ENCODE measurements around the gene MCRIP1. TPM values are rescaled to one million over a fixed set of nuclear protein-coding genes. Genes with fewer than 3 reads are reported as not detected.

The MCRIP1 gene
- total RNA-seq, 1 experiment from 2014 or later = 35.6 TPM

GRCh38 chr17:81867170-81867990 lies 34.3 kb upstream of the MCRIP1 start:
- Mint-ChIP-seq H3K4me3 (ENCODE audit: unreplicated experiment) (no peak overlapping the region), H3K27me3 (ENCODE audit: insufficient read depth, unreplicated experiment) (no peaks in the 10 kb centered on the region), H3K27ac (ENCODE audit: low read depth, unreplicated experiment) (peak overlapping the region; percentile 28), H3K4me1 (ENCODE audit: insufficient read depth, unreplicated experiment) (peaks cover 31% of the 10 kb centered on the region), H3K9me3 (ENCODE audit: unreplicated experiment) (no peaks in the 10 kb centered on the region), H3K36me3 (ENCODE audit: insufficient read depth, unreplicated experiment) (peaks cover 91% of the 10 kb centered on the region)
- peak; percentile 55 for DNase-seq (ENCODE audit: unreplicated experiment)
- no TSS peak for BruUV-seq (replicated peaks)
- ChIA-PET CTCF (interaction anchor here (0.5 kb wide), 1 partner anchor 14 kb away, joined by 4 read pairs; no protein-coding TSS in a partner anchor), POLR2A (interaction anchor here (0.7 to 2.1 kb wide), 15 partner anchors 12 to 164 kb away, joined by 3 to 21 read pairs (median 4); partner anchors contain the start of genes MCRIP1 and MRPL12)
- intact Hi-C loops (cut with micrococcal nuclease) = loop anchor here (10.0 kb wide), 1 partner anchor 47 kb away; the partner anchor contains the start of genes PCYT2 and SIRT7
- no peak for TF ChIP-seq CTCF (IDR thresholded peaks at IDR 0.05; ENCODE audit: unreplicated experiment)

DNA sequence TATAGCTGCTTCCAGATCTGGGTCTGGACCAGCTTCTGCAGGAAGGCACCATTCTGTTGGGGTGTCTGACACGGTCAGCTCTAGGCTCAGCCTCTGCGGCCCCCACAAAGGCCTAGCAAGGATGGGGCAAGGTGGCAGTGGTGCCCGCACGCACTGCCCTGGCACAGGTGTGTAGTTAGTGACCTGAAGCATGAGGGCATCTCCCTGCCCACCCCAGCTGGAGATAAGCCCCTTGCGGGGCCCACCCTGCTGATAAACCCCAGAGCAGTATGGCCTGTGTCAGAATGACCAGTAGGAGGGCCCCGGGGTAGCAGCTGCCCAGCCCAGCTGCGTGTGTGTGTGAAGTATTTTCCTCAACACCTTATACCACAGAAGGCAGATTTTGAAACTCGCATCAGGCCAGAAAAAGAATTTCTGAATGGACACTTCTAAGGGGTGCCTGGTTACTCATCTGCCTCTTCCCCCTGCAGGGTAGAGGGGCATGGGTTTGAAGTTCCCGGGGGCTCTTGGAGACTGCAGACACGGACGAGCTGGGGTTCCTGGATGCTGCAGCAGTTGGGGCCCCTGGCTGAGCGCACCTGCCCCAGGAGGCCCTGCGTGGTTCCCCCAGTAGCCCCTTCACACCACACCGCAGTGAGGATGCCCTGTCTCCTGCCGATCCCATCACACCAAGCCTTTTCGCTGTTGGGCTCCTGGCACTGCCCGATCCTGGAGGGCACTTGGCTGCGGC lies 33.5 kb upstream of the MCRIP1 start:
- Mint-ChIP-seq H3K4me3 (ENCODE audit: unreplicated experiment) (no peak overlapping the region), H3K27ac (ENCODE audit: low read depth, unreplicated experiment) (no peak overlapping the region), H3K9me3 (ENCODE audit: unreplicated experiment) (no peaks in the 10 kb centered on the region), H3K36me3 (ENCODE audit: insufficient read depth, unreplicated experiment) (peaks cover 87% of the 10 kb centered on the region), H3K27me3 (ENCODE audit: insufficient read depth, unreplicated experiment) (no peaks in the 10 kb centered on the region), H3K4me1 (ENCODE audit: insufficient read depth, unreplicated experiment) (peaks cover 31% of the 10 kb centered on the region)
- no peak for TF ChIP-seq CTCF (IDR thresholded peaks at IDR 0.05; ENCODE audit: unreplicated experiment)
- ChIA-PET POLR2A (interaction anchor here (0.8 to 2.1 kb wide), 15 partner anchors 9 to 163 kb away, joined by 3 to 21 read pairs (median 4); partner anchors contain the start of genes MCRIP1 and MRPL12), CTCF (interaction anchor here (0.5 kb wide), 1 partner anchor 198 kb away, joined by 8 read pairs; no protein-coding TSS in a partner anchor)
- intact Hi-C loops (cut with micrococcal nuclease) = loop anchor here (10.0 kb wide), 1 partner anchor 48 kb away; the partner anchor contains the start of genes PCYT2 and SIRT7
- DNase-seq (ENCODE audit: unreplicated experiment) = no peak
- BruUV-seq (replicated peaks) = no TSS peak

- BruUV-seq (replicated peaks) = no TSS peak
- peaks cover 31% of the 10 kb centered on the region for H3K4me1 Mint-ChIP-seq (ENCODE audit: insufficient read depth, unreplicated experiment)
- no peaks in the 10 kb centered on the region for H3K27me3 Mint-ChIP-seq (ENCODE audit: insufficient read depth, unreplicated experiment)
- no peak overlapping the region for H3K4me3 Mint-ChIP-seq (ENCODE audit: unreplicated experiment)
- intact Hi-C loops (cut with micrococcal nuclease) = loop anchor here (10.0 kb wide), 1 partner anchor 49 kb away; the partner anchor contains the start of genes PCYT2 and SIRT7
- DNase-seq (ENCODE audit: unreplicated experiment) = peak; percentile 57
- no peaks in the 10 kb centered on the region for H3K9me3 Mint-ChIP-seq (ENCODE audit: unreplicated experiment)
- ChIA-PET POLR2A (interaction anchor here (0.7 to 2.1 kb wide), 11 partner anchors 9 to 182 kb away, joined by 3 to 21 read pairs (median 4); partner anchors contain the start of genes ARL16, HGS and MCRIP1), CTCF (interaction anchor here (0.5 to 0.7 kb wide), 2 partner anchors 133 to 197 kb away, joined by 3 to 8 read pairs; no protein-coding TSS in a partner anchor)
- H3K36me3 Mint-ChIP-seq (ENCODE audit: insufficient read depth, unreplicated experiment) = peaks cover 81% of the 10 kb centered on the region
- H3K27ac Mint-ChIP-seq (ENCODE audit: low read depth, unreplicated experiment) = no peak overlapping the region
- TF ChIP-seq CTCF (IDR thresholded peaks at IDR 0.05; ENCODE audit: unreplicated experiment) = no peak
Measured at GRCh38 chr17:81865733-81866439, 32.8 kb upstream of the MCRIP1 start.

All from MCF 10A (cell line).